Psoas muscle (tissue), 8 donors: ENCODE results near the gene MTHFR. TPM values are rescaled to one million over a fixed set of nuclear protein-coding genes. Genes with fewer than 3 reads are reported as not detected.

ENCODE experiments used
- ATAC-seq, 4 donors: fragments of 200-7000 bp; cut with Tn5 transposase; one replicate each; pipeline ENCODE4 v1.9.1; 2020; ENCODE audit warnings: moderate library complexity in 3 of 4, mild to moderate bottlenecking in 2 of 4
- DNase-seq, 2 donors: peaks; one replicate each; pipeline ENCODE4 v3.0.0-alpha.2; 2020
- H3K27ac ChIP-seq: fragments of 200-600 bp; one replicate; pipeline ENCODE4 v1.8.0; 2022
- H3K27me3 ChIP-seq, 3 donors: fragments of 200-600 bp in 1 of 3; one replicate each; pipeline versions ENCODE4 v1.6.1 to v1.8.0; 2013 to 2022; ENCODE audit warnings: low read length in 2 of 3, mild to moderate bottlenecking in 2 of 3, moderate library complexity in 1 of 3; ENCODE audit not compliant: insufficient read depth in 3 of 3
- H3K36me3 ChIP-seq, 2 donors: fragments of 200-600 bp in 1 of 2; one replicate each; pipeline versions ENCODE4 v1.6.1 to v1.8.0; 2013 to 2022; ENCODE audit warnings: low read depth in 1 of 2, mild to moderate bottlenecking in 1 of 2, moderate library complexity in 1 of 2; ENCODE audit not compliant: insufficient read depth in 1 of 2
- H3K4me1 ChIP-seq: fragments of 200-600 bp; one replicate; pipeline ENCODE4 v1.8.0; 2022
- H3K4me3 ChIP-seq: fragments of 200-600 bp; one replicate; pipeline ENCODE4 v1.8.0; 2022; ENCODE audit warnings: mild to moderate bottlenecking
- H3K9me3 ChIP-seq: fragments of 200-600 bp; one replicate; pipeline ENCODE4 v1.8.0; 2022
- CTCF ChIP-seq: fragments of 200-600 bp; IDR thresholded peaks from one replicate; pipeline ENCODE4 v1.8.0; 2022; ENCODE audit warnings: antibody characterized with exemption
- WGBS, 3 donors: extraction: QIAGEN DNeasy Blood & Tissue Kit; methylation state at CpG; one replicate each; pipeline versions ENCODE4 v1.1.6 to v1.1.7; 2013; 5-methylcytosine and 5-hydroxymethylcytosine counted together
- intact Hi-C, 2 donors: fragments of 100-400 bp; cut with DNase I; formaldehyde crosslinking; loops; one replicate each; pipeline versions ENCODE4 v1.11.0 to v1.14.2; 2022
- polyA plus RNA-seq, 3 donors: library from polyadenylated mRNA; stranded (reverse); fragments of 200-250 nt; gene quantifications; one replicate each; pipeline ENCODE4 v1.2.3, GENCODE V29; 2013
- total RNA-seq, 4 donors: library from RNA; stranded (reverse); fragmentation: NEBNext Ultra II Directional in 2 of 4; extraction: Animal tissue kit (Norgen Biotek cat#: 25700) in 2 of 4; gene quantifications; one replicate each; pipeline versions ENCODE4 v1.2.1 to v1.2.4, GENCODE V29; 2021 to 2023
- donor health status: healthy with polysubstance abuse.
- donor health status: DM: no; HTN: no; CAD: no; lungs with moderate emphysema.
- donor health status: Bipolar disorder and iron deficiency.
- donor health status: healthy.
- donor health status: DM: yes; HTN: yes; CAD: no.
- donor health status: DM: no; HTN: no; CAD: no.
- donor health status: DM: no; HTN: no; CAD: no.
- donor health status: DM: yes; HTN: yes; CAD: no.

Gene MTHFR
- total and polyA plus RNA-seq, 7 donors, result 5.8 to 26.2 (median 15.3) TPM

- 72 to 79% (median 78%) methylated on average over 19 of the region's 19 CpGs for WGBS, 3 donors
- Histone ChIP-seq H3K4me3 (no peak overlapping the region), H3K27ac (no peak overlapping the region), H3K27me3 (no peaks in the 10 kb centered on the region), H3K4me1 (no peaks in the 10 kb centered on the region), H3K36me3 (peaks cover 7 to 84% of the 10 kb centered on the region in 2 donors), H3K9me3 (no peaks in the 10 kb centered on the region)
- TF ChIP-seq CTCF, result no peak
- intact Hi-C loops, result no loop called here
- no peak for DNase-seq
- ATAC-seq, result no peak
These were observed 36.6 kb upstream of the MTHFR start for GRCh38 chr1:11842154-11843041.

GRCh38 chr1:11841245-11842153 lies 35.7 kb upstream of the MTHFR start:
- intact Hi-C loops, result no loop called here
- DNase-seq (no peak), ATAC-seq (no peak)
- Histone ChIP-seq H3K27me3 (no peaks in the 10 kb centered on the region), H3K4me3 (no peak overlapping the region), H3K27ac (no peak overlapping the region), H3K36me3 (peaks cover 7 to 93% of the 10 kb centered on the region in 2 donors), H3K4me1 (no peaks in the 10 kb centered on the region), H3K9me3 (no peaks in the 10 kb centered on the region)
- 69 to 80% (median 72%) methylated on average over 17 of the region's 17 CpGs for WGBS, 3 donors
- TF ChIP-seq CTCF, result no peak

- Histone ChIP-seq H3K27me3 (no peaks in the 10 kb centered on the region), H3K4me1 (no peaks in the 10 kb centered on the region), H3K27ac (no peak overlapping the region), H3K36me3 (peaks cover 7 to 100% of the 10 kb centered on the region in 2 donors), H3K9me3 (no peaks in the 10 kb centered on the region), H3K4me3 (no peak overlapping the region)
- TF ChIP-seq CTCF, result no peak
- DNase-seq (no peak), ATAC-seq (no peak)
- WGBS, 3 donors, result 82 to 90% (median 82%) methylated on average over 20 of the region's 20 CpGs
- intact Hi-C loops, result loop anchor here in 1 of 2 donors (2.0 kb wide), 1 partner anchor 127 kb away; no protein-coding TSS in a partner anchor
These were observed 34.3 kb upstream of the MTHFR start for GRCh38 chr1:11839727-11840705.
